Astrocyte (in vitro differentiated cells and primary cell): ENCODE data around the gene GRAMD2A. TPM values are rescaled to one million over a fixed set of nuclear protein-coding genes. Genes with fewer than 3 reads are reported as not detected.

Source experiments
- DNase-seq: peaks from one replicate; pipeline ENCODE4 v3.0.0-alpha.2; 2010; ENCODE audit warnings: low read depth
- FAIRE-seq: peaks from 2 replicates; lab custom pipeline; 2011; peaks lifted over from hg19 to GRCh38; lab: Jason Lieb, UNC
- H2AFZ ChIP-seq: 2 replicates; pipeline ENCODE4 v1.6.0; 2012; ENCODE audit warnings: low read depth, low read length, inconsistent platforms
- H3K27ac ChIP-seq: 2 replicates; pipeline ENCODE4 v1.5.1; 2011; ENCODE audit warnings: low read depth, low read length, inconsistent platforms
- H3K27me3 ChIP-seq: 2 replicates; pipeline ENCODE4 v1.6.0; 2011; ENCODE audit warnings: low read length, inconsistent platforms; ENCODE audit not compliant: insufficient read depth
- H3K36me3 ChIP-seq: 2 replicates; pipeline ENCODE4 v1.5.1; 2011; ENCODE audit warnings: low read length, inconsistent platforms; ENCODE audit not compliant: insufficient read depth
- H3K4me1 ChIP-seq: 2 replicates; pipeline ENCODE4 v1.5.1; 2011; ENCODE audit warnings: low read length, inconsistent platforms; ENCODE audit not compliant: insufficient read depth
- H3K4me2 ChIP-seq: 2 replicates; pipeline ENCODE4 v1.6.0; 2012; ENCODE audit warnings: low read length, inconsistent platforms
- H3K4me3 ChIP-seq: 2 replicates; pipeline ENCODE4 v1.5.1; 2011; ENCODE audit warnings: low read depth, mild to moderate bottlenecking, low read length, inconsistent platforms; ENCODE audit not compliant: insufficient read depth
- H3K79me2 ChIP-seq: 2 replicates; pipeline ENCODE4 v1.6.0; 2012; ENCODE audit warnings: mild to moderate bottlenecking, low read length, inconsistent platforms; ENCODE audit not compliant: insufficient read depth
- H3K9ac ChIP-seq: 2 replicates; pipeline ENCODE4 v1.6.0; 2012; ENCODE audit warnings: mild to moderate bottlenecking, low read length, inconsistent platforms
- H3K9me3 ChIP-seq: 2 replicates; pipeline ENCODE4 v1.5.1; 2012; ENCODE audit warnings: low read depth, mild to moderate bottlenecking, low read length, inconsistent platforms; ENCODE audit not compliant: insufficient read depth
- H4K20me1 ChIP-seq: 2 replicates; pipeline ENCODE4 v1.6.0; 2012; ENCODE audit warnings: low read length, inconsistent platforms; ENCODE audit not compliant: insufficient read depth
- H3K27ac Mint-ChIP-seq: one replicate; pipeline ENCODE4 v1.8.0; 2021; ENCODE audit warnings: mild to moderate bottlenecking, mixed read lengths; ENCODE audit not compliant: unreplicated experiment
- H3K27me3 Mint-ChIP-seq: one replicate; pipeline ENCODE4 v1.8.0; 2021; ENCODE audit warnings: low read depth, mixed read lengths; ENCODE audit not compliant: unreplicated experiment
- H3K36me3 Mint-ChIP-seq: one replicate; pipeline ENCODE4 v1.8.0; 2021; ENCODE audit warnings: low read depth, mixed read lengths; ENCODE audit not compliant: unreplicated experiment
- H3K4me1 Mint-ChIP-seq: one replicate; pipeline ENCODE4 v1.8.0; 2021; ENCODE audit warnings: low read depth, mixed read lengths; ENCODE audit not compliant: unreplicated experiment
- H3K4me3 Mint-ChIP-seq: one replicate; pipeline ENCODE4 v1.8.0; 2021; ENCODE audit warnings: mild to moderate bottlenecking, moderate library complexity, mixed read lengths; ENCODE audit not compliant: unreplicated experiment
- H3K9me3 Mint-ChIP-seq: one replicate; pipeline ENCODE4 v1.8.0; 2021; ENCODE audit warnings: mild to moderate bottlenecking, mixed read lengths; ENCODE audit not compliant: unreplicated experiment
- EZH2 ChIP-seq: IDR thresholded peaks from 2 replicates; pipeline ENCODE4 v1.6.1; 2012; ENCODE audit warnings: mild to moderate bottlenecking, low read length, inconsistent platforms; ENCODE audit not compliant: insufficient read depth
- total RNA-seq: library from RNA; stranded (reverse); gene quantifications from 2 replicates; pipeline ENCODE4 v1.2.1, GENCODE V29; 2021
- TF ChIP-seq, protein P1 (sequence below): IDR thresholded peaks from 2 replicates; pipeline ENCODE4 v1.5.1; 2011; ENCODE audit warnings: low read depth, mild to moderate bottlenecking, inconsistent platforms, low read length, moderate library complexity; ENCODE audit not compliant: insufficient read depth

Gene GRAMD2A
- total RNA-seq, 1 donor from 2014 or later, result 0.68 TPM

DNA sequence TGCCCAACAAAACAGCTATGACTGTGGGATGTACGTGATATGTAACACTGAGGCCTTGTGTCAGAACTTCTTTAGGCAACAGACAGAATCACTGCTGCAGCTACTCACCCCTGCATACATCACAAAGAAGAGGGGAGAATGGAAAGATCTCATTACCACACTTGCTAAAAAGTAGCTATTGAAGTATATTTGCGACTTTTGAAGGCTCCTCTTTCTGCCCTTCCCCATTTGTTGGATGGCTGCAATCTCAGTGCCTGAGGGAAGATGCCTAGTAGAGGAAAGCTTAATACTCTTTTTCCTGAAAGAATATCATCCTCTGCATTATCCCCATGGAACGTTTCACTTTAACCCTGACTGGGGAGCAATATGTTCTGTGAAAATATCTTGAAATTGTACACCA lies 57.5 kb downstream of the GRAMD2A start:
- Histone ChIP-seq H3K4me3 (no peak overlapping the region), H4K20me1 (peaks cover 4% of the 10 kb centered on the region), H3K79me2 (no peaks in the 10 kb centered on the region), H3K4me2 (no peak overlapping the region), H3K27ac (no peak overlapping the region), H3K9me3 (no peaks in the 10 kb centered on the region), H3K27me3 (no peaks in the 10 kb centered on the region), H2AFZ (no peak overlapping the region), H3K4me1 (peaks cover 6% of the 10 kb centered on the region), H3K36me3 (no peaks in the 10 kb centered on the region), H3K9ac (no peak overlapping the region)
- Mint-ChIP-seq H3K36me3 (peaks cover 2% of the 10 kb centered on the region), H3K4me3 (no peak overlapping the region), H3K9me3 (no peaks in the 10 kb centered on the region), H3K27ac (no peak overlapping the region), H3K27me3 (no peaks in the 10 kb centered on the region), H3K4me1 (peaks cover 9% of the 10 kb centered on the region)
- DNase-seq (no peak), FAIRE-seq (no peak)
- TF ChIP-seq EZH2, result no peak
- TF ChIP-seq, protein P1, sequence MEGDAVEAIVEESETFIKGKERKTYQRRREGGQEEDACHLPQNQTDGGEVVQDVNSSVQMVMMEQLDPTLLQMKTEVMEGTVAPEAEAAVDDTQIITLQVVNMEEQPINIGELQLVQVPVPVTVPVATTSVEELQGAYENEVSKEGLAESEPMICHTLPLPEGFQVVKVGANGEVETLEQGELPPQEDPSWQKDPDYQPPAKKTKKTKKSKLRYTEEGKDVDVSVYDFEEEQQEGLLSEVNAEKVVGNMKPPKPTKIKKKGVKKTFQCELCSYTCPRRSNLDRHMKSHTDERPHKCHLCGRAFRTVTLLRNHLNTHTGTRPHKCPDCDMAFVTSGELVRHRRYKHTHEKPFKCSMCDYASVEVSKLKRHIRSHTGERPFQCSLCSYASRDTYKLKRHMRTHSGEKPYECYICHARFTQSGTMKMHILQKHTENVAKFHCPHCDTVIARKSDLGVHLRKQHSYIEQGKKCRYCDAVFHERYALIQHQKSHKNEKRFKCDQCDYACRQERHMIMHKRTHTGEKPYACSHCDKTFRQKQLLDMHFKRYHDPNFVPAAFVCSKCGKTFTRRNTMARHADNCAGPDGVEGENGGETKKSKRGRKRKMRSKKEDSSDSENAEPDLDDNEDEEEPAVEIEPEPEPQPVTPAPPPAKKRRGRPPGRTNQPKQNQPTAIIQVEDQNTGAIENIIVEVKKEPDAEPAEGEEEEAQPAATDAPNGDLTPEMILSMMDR, result no peak

DNA sequence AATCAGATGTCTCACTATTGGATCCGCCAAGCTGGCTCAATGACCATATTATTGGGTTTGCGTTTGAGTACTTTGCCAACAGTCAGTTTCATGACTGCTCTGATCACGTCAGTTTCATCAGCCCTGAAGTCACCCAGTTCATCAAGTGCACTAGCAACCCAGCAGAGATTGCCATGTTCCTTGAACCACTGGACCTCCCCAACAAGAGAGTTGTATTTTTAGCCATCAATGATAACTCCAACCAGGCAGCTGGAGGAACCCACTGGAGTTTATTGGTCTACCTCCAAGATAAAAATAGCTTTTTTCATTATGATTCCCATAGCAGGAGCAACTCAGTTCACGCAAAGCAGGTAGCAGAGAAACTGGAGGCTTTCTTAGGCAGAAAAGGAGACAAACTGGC lies 57.9 kb downstream of the GRAMD2A start:
- no peak overlapping the region for H2AFZ ChIP-seq
- no peaks in the 10 kb centered on the region for H3K9me3 ChIP-seq
- H3K9ac ChIP-seq, result no peak overlapping the region
- H3K36me3 ChIP-seq, result no peaks in the 10 kb centered on the region
- no peak overlapping the region for H3K27ac Mint-ChIP-seq
- H4K20me1 ChIP-seq, result peaks cover 4% of the 10 kb centered on the region
- H3K27me3 Mint-ChIP-seq, result no peaks in the 10 kb centered on the region
- peaks cover 6% of the 10 kb centered on the region for H3K4me1 ChIP-seq
- DNase-seq, result no peak
- no peak overlapping the region for H3K27ac ChIP-seq
- no peak for FAIRE-seq
- no peaks in the 10 kb centered on the region for H3K79me2 ChIP-seq
- no peak overlapping the region for H3K4me3 Mint-ChIP-seq
- TF ChIP-seq EZH2, result no peak
- TF ChIP-seq, protein P1, result no peak
- H3K36me3 Mint-ChIP-seq, result peaks cover 2% of the 10 kb centered on the region
- no peaks in the 10 kb centered on the region for H3K9me3 Mint-ChIP-seq
- no peak overlapping the region for H3K4me3 ChIP-seq
- H3K27me3 ChIP-seq, result no peaks in the 10 kb centered on the region
- H3K4me1 Mint-ChIP-seq, result peaks cover 9% of the 10 kb centered on the region
- H3K4me2 ChIP-seq, result no peak overlapping the region

DNA sequence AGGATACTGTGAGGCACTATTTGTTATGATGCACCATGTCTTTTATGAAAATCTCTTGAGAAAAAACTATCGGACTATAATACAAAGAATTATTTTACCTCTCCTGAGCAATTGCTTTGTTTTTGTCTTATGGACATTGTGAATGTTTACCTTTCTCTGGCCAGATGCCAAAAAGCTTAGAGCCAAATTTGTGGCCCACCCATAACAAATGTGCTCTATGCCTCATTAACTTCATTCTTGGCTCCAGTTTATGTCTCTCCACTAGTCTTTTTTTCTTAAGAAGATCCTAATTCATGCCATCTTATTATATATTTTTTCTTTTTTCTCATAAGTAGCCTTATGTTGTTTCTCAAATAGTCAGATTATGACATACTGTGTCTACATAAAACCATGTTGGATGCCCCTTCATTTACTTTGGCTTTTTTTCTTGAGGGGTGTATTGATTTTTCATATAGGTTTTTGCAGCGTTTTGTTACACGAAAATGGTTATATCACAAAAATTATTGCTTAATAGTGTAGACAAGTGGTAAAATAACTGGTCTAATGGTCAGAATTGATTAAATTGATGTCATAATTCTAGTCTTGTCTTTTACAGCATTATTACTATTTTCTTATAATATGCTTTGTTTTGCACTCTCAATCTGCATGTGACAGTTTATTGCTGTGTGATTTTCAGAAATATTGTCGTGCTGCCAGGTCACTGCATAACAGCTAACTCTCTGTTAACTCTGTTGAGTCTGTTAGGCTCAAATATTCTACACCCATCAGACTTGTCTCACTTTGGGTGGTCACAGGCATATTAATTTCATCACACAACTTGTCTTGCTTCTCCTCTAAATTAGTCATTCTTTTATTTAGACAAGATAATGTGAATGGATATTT lies 61.2 kb downstream of the GRAMD2A start:
- Histone ChIP-seq H3K4me3 (no peak overlapping the region), H3K9me3 (no peaks in the 10 kb centered on the region), H4K20me1 (peaks cover 1% of the 10 kb centered on the region), H3K27me3 (no peaks in the 10 kb centered on the region), H3K36me3 (no peaks in the 10 kb centered on the region), H3K9ac (no peak overlapping the region), H3K27ac (no peak overlapping the region), H3K4me1 (peaks cover 2% of the 10 kb centered on the region), H2AFZ (no peak overlapping the region), H3K4me2 (no peak overlapping the region), H3K79me2 (no peaks in the 10 kb centered on the region)
- H3K27me3 Mint-ChIP-seq, result no peaks in the 10 kb centered on the region
- FAIRE-seq, result no peak
- no peak overlapping the region for H3K4me3 Mint-ChIP-seq
- TF ChIP-seq EZH2, result no peak
- TF ChIP-seq, protein P1, result no peak
- H3K4me1 Mint-ChIP-seq, result peaks cover 6% of the 10 kb centered on the region
- no peak overlapping the region for H3K27ac Mint-ChIP-seq
- no peak for DNase-seq
- H3K9me3 Mint-ChIP-seq, result no peaks in the 10 kb centered on the region
- H3K36me3 Mint-ChIP-seq, result peaks cover 2% of the 10 kb centered on the region
